Suprapubic skin (tissue), 4 donors: ENCODE measurements around the gene CD8A.

Source experiments
- POLR2A ChIP-seq, 2 donors: fragments of 450-650 bp; IDR thresholded peaks; one replicate each; pipeline ENCODE4 v1.6.1; 2017; ENCODE audit warnings: antibody characterized with exemption in 2 of 2, mild to moderate bottlenecking in 2 of 2, moderate library complexity in 2 of 2
- POLR2AphosphoS5 ChIP-seq, 3 donors: sonication (generic); formaldehyde crosslinking; IDR thresholded peaks; one replicate each; pipeline ENCODE4 v1.6.1; 2017; ENCODE audit warnings: antibody characterized with exemption in 3 of 3
- TF ChIP-seq, protein P1 (sequence below), 2 donors: fragments of 200-600 bp in 1 of 2; fragments of 450-650 bp in 1 of 2; sonication (generic) in 1 of 2; IDR thresholded peaks; one replicate each; pipeline ENCODE4 v1.5.1; 2016 to 2019; ENCODE audit warnings: antibody characterized with exemption in 2 of 2, mild to moderate bottlenecking in 1 of 2, moderate library complexity in 1 of 2

GRCh38 chr2:86751778-86752177, 38.9 kb downstream of the CD8A start:
- TF ChIP-seq, protein P1, sequence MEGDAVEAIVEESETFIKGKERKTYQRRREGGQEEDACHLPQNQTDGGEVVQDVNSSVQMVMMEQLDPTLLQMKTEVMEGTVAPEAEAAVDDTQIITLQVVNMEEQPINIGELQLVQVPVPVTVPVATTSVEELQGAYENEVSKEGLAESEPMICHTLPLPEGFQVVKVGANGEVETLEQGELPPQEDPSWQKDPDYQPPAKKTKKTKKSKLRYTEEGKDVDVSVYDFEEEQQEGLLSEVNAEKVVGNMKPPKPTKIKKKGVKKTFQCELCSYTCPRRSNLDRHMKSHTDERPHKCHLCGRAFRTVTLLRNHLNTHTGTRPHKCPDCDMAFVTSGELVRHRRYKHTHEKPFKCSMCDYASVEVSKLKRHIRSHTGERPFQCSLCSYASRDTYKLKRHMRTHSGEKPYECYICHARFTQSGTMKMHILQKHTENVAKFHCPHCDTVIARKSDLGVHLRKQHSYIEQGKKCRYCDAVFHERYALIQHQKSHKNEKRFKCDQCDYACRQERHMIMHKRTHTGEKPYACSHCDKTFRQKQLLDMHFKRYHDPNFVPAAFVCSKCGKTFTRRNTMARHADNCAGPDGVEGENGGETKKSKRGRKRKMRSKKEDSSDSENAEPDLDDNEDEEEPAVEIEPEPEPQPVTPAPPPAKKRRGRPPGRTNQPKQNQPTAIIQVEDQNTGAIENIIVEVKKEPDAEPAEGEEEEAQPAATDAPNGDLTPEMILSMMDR (IDR thresholded peaks at IDR 0.05) = no peak
- TF ChIP-seq POLR2A (IDR thresholded peaks at IDR 0.05) (no peak), POLR2AphosphoS5 (IDR thresholded peaks at IDR 0.05) (no peak)
